ENCODE measurements around the gene PCK2. TPM values are rescaled to one million over a fixed set of nuclear protein-coding genes. Genes with fewer than 3 reads are reported as not detected.

PCK2 gene
- total and polyA plus RNA-seq, 2 of the 13 experiments (the other 11 are each of a cell fraction or from before 2014, with no cell fraction given): 129 to 272 TPM

GRCh38 chr14:24146978-24147760 is 53.1 kb downstream of the PCK2 start, which contains the start of gene RNF31 (continued):
- TF ChIP-seq ZNF614 (CRISPR knock-in tag; IDR thresholded peaks at IDR 0.05; ENCODE audit: borderline replicate concordance): no peak; the same call in 1 of the 2 replicates
- no peak for TF ChIP-seq ZBTB25 (CRISPR knock-in tag; IDR thresholded peaks at IDR 0.05)
- TF ChIP-seq TRIM24 (CRISPR knock-in tag; IDR thresholded peaks at IDR 0.05): no peak
- TF ChIP-seq THYN1 (CRISPR knock-in tag; IDR thresholded peaks at IDR 0.05; ENCODE audit: borderline replicate concordance, low read depth): no peak
- TF ChIP-seq MED13 (CRISPR knock-in tag; IDR thresholded peaks at IDR 0.05): no peak; the same call in 1 of the 2 replicates
- peak; percentile 97 for TF ChIP-seq ZNF879 (CRISPR knock-in tag; IDR thresholded peaks at IDR 0.05)
- TF ChIP-seq TFAP4 (IDR thresholded peaks at IDR 0.05; ENCODE audit: borderline replicate concordance, low read depth): no peak; the same call in 1 of the 2 replicates
- TF ChIP-seq RAD21 (CRISPR knock-in tag; IDR thresholded peaks at IDR 0.05): peak; percentile 39
- TF ChIP-seq ZNF740 (CRISPR knock-in tag; IDR thresholded peaks at IDR 0.05): no peak
- peak; percentile 46 for TF ChIP-seq ZNF331 (CRISPR knock-in tag; IDR thresholded peaks at IDR 0.05)
- no peak for TF ChIP-seq ZSCAN5A (CRISPR knock-in tag; IDR thresholded peaks at IDR 0.05; ENCODE audit: borderline replicate concordance)
- TF ChIP-seq TFE3 (CRISPR knock-in tag; IDR thresholded peaks at IDR 0.05): peak; percentile 67; the same call in 1 of the 2 replicates
- no peak for TF ChIP-seq JARID2 (CRISPR knock-in tag; IDR thresholded peaks at IDR 0.05; ENCODE audit: insufficient replicate concordance)
- no peak for TF ChIP-seq EP300 (IDR thresholded peaks at IDR 0.05; ENCODE audit: low read depth in 2 of 2, low read length in 2 of 2)
- TF ChIP-seq EP300 (CRISPR knock-in tag; IDR thresholded peaks at IDR 0.05; ENCODE audit: borderline replicate concordance): peak; percentile 33; the same call in 1 of the 2 replicates
- TF ChIP-seq ZNF670 (CRISPR knock-in tag; IDR thresholded peaks at IDR 0.05; ENCODE audit: borderline replicate concordance): no peak
- TF ChIP-seq JDP2 (CRISPR knock-in tag; IDR thresholded peaks at IDR 0.05; ENCODE audit: borderline replicate concordance): no peak
- TF ChIP-seq ZSCAN21 (CRISPR knock-in tag; IDR thresholded peaks at IDR 0.05; ENCODE audit: borderline replicate concordance): peak; percentile 90
- TF ChIP-seq MXI1 (IDR thresholded peaks at IDR 0.05; ENCODE audit: borderline replicate concordance, low read depth, low read length): peak; percentile 80; the same call in 2 of the 3 replicates
- TF ChIP-seq YY1 (IDR thresholded peaks at IDR 0.05; ENCODE audit: insufficient read depth, insufficient replicate concordance, low read depth, low read length): no peak
- 0 out of 2 replicates have a peak, but pooled peaks have one; percentile 88 for TF ChIP-seq ZNF597 (CRISPR knock-in tag; IDR thresholded peaks at IDR 0.05)
- TF ChIP-seq KAT2B (IDR thresholded peaks at IDR 0.05; ENCODE audit: borderline replicate concordance, low read depth, low read length): no peak
